B cell (primary cell): ENCODE results near the gene BRD4. TPM values are rescaled to one million over a fixed set of nuclear protein-coding genes. Genes with fewer than 3 reads are reported as not detected.
A peak's percentile ranks its signal among the peaks of the same experiment; 100 is the strongest.

ENCODE experiments used
- ATAC-seq: fragments of 200-7000 bp; cut with Tn5 transposase; one replicate; pipeline ENCODE4 v1.10.0; 2021; ENCODE audit warnings: low read depth, mild to moderate bottlenecking, moderate number of reproducible peaks, moderate library complexity
- CTCF ChIA-PET: fragments of 350-600 bp; sonication (Branson Sonifier 250); formaldehyde crosslinking; loops from one replicate; lab custom pipeline; 2021; ENCODE audit warnings: antibody characterized with exemption, inconsistent platforms; lab: Charles Lee
- POLR2A ChIA-PET: fragments of 350-600 bp; sonication (Branson Sonifier 250); formaldehyde crosslinking; loops from one replicate; lab custom pipeline; 2021; ENCODE audit warnings: antibody characterized with exemption; lab: Charles Lee
- DNase-seq: peaks from one replicate; pipeline ENCODE4 v3.0.0; 2013
- H2AFZ ChIP-seq: 2 replicates; pipeline ENCODE4 v1.6.1; 2012; ENCODE audit warnings: mild to moderate bottlenecking, low read depth, low read length; ENCODE audit not compliant: insufficient read depth, poor library complexity, severe bottlenecking
- H3K27ac ChIP-seq, 2 donors: 1 replicate in 1 of 2; 2 replicates in 1 of 2; pipeline ENCODE4 v1.5.1; 2012 to 2013; ENCODE audit warnings: low read length in 2 of 2, mild to moderate bottlenecking in 2 of 2, moderate library complexity in 1 of 2
- H3K27me3 ChIP-seq, 4 experiments: fragments of 200-600 bp in 1 of 4; sonication (generic) in 1 of 4; replicated peaks in 1 of 4; 1 replicate in 2 of 4; 2 replicates in 2 of 4; pipeline versions ENCODE4 v1.6.1 to v1.7.0; 2013 to 2016; ENCODE audit warnings: low read length in 3 of 4, mild to moderate bottlenecking in 2 of 4, mixed read lengths in 1 of 4, moderate library complexity in 1 of 4; ENCODE audit not compliant: insufficient read depth in 4 of 4, control insufficient read depth in 3 of 4; ENCODE audit errors: control extremely low read depth in 1 of 4
- H3K36me3 ChIP-seq, 2 experiments: replicated peaks in 1 of 2; 1 replicate in 1 of 2; 2 replicates in 1 of 2; pipeline versions ENCODE4 v1.6.1 to v1.7.1; 2013; ENCODE audit warnings: low read length in 1 of 2; ENCODE audit not compliant: insufficient read depth in 2 of 2, control insufficient read depth in 1 of 2; ENCODE audit errors: control extremely low read depth in 1 of 2, extremely low read depth in 1 of 2
- H3K4me1 ChIP-seq, 2 donors: fragments of 200-600 bp in 1 of 2; sonication (generic) in 1 of 2; 1 replicate in 1 of 2; 2 replicates in 1 of 2; pipeline versions ENCODE4 v1.5.1 to v1.6.1; 2013 to 2017; ENCODE audit warnings: low read length in 2 of 2; ENCODE audit not compliant: control insufficient read depth in 2 of 2, insufficient read depth in 2 of 2
- H3K4me2 ChIP-seq: replicated peaks from 2 replicates; pipeline ENCODE3; 2012; ENCODE audit warnings: mild to moderate bottlenecking, low read depth, low read length; ENCODE audit not compliant: poor library complexity, severe bottlenecking
- H3K4me3 ChIP-seq, 5 experiments: fragments of 200-600 bp in 1 of 5; sonication (generic) in 1 of 5; 1 replicate in 3 of 5; 2 replicates in 2 of 5; pipeline versions ENCODE4 v1.5.1 to v1.7.0; 2011 to 2016; ENCODE audit warnings: low read length in 4 of 5, mild to moderate bottlenecking in 4 of 5, low read depth in 2 of 5, control low read depth in 1 of 5, moderate library complexity in 1 of 5; ENCODE audit not compliant: insufficient read depth in 1 of 5; ENCODE audit errors: control extremely low read depth in 1 of 5, extremely low read depth in 1 of 5
- H3K79me2 ChIP-seq: fragments of 200-600 bp; sonication (generic); one replicate; pipeline ENCODE4 v1.6.0; 2016; ENCODE audit warnings: low read length; ENCODE audit not compliant: control insufficient read depth, insufficient read depth
- H3K9ac ChIP-seq: fragments of 200-600 bp; sonication (generic); 2 replicates; pipeline ENCODE4 v1.6.1; 2017; ENCODE audit warnings: mild to moderate bottlenecking, low read length, moderate library complexity
- H3K9me3 ChIP-seq, 3 donors: one replicate each; pipeline versions ENCODE4 v1.6.1 to v1.7.1; 2013; ENCODE audit warnings: low read length in 2 of 3; ENCODE audit not compliant: control insufficient read depth in 2 of 3, insufficient read depth in 1 of 3; ENCODE audit errors: control extremely low read depth in 1 of 3
- H4K20me1 ChIP-seq: 2 replicates; pipeline ENCODE4 v1.6.0; 2012; ENCODE audit warnings: mild to moderate bottlenecking, low read length; ENCODE audit not compliant: insufficient read depth, control insufficient read depth, poor library complexity, severe bottlenecking
- H3K27ac Mint-ChIP-seq: one replicate; pipeline ENCODE4 v1.8.0; 2021; ENCODE audit warnings: mixed read lengths
- H3K27me3 Mint-ChIP-seq: one replicate; pipeline ENCODE4 v1.8.0; 2021; ENCODE audit warnings: mixed read lengths
- H3K4me1 Mint-ChIP-seq: one replicate; pipeline ENCODE4 v1.8.0; 2021; ENCODE audit warnings: mixed read lengths
- H3K4me3 Mint-ChIP-seq: one replicate; pipeline ENCODE4 v1.8.0; 2021; ENCODE audit warnings: mixed read lengths
- H3K9me3 Mint-ChIP-seq: one replicate; pipeline ENCODE4 v1.8.0; 2022; ENCODE audit warnings: mixed read lengths; ENCODE audit not compliant: insufficient read depth
- CTCF ChIP-seq: fragments of 200-600 bp; IDR thresholded peaks from one replicate; pipeline ENCODE4 v1.8.0; 2022; ENCODE audit warnings: antibody characterized with exemption, mild to moderate bottlenecking
- EZH2 ChIP-seq: IDR thresholded peaks from 2 replicates; pipeline ENCODE4 v1.6.1; 2012; ENCODE audit warnings: borderline replicate concordance, low read depth, mild to moderate bottlenecking, moderate library complexity, low read length; ENCODE audit not compliant: insufficient read depth, poor library complexity, severe bottlenecking
- WGBS: methylation state at CpG from one replicate; pipeline ENCODE4 v1.1.5; 2013; ENCODE audit warnings: missing lambda C conversion rate; ENCODE audit not compliant: insufficient coverage; 5-methylcytosine and 5-hydroxymethylcytosine counted together
- intact Hi-C: fragments of 100-400 bp; cut with micrococcal nuclease; formaldehyde crosslinking; loops from one replicate; pipeline ENCODE4 v1.10.0; 2022
- polyA plus RNA-seq: library from polyadenylated mRNA; depleted of rRNA; stranded (reverse); fragments of >200 nt; gene quantifications from 2 replicates; pipeline ENCODE4 v1.2.3, GENCODE V29; 2012
- total RNA-seq, 2 donors: library from RNA; stranded (reverse); fragments of 120-200 nt in 1 of 2; gene quantifications; 1 replicate in 1 of 2; 2 replicates in 1 of 2; pipeline versions ENCODE4 v1.2.3 to v1.2.4, GENCODE V29; 2013 to 2022

The BRD4 gene
- total and polyA plus RNA-seq, 2 donors (not counting 1 experiment from before 2014, with no cell fraction given): 30.7 to 209 TPM

GRCh38 chr19:15299568-15300409 lies 32.5 kb downstream of the BRD4 start:
- DNase-seq (no peak), ATAC-seq (no peak)
- H3K9me3 Mint-ChIP-seq: no peaks in the 10 kb centered on the region
- CTCF ChIA-PET: interaction anchor here (0.9 to 1.7 kb wide), 3 partner anchors 17 to 260 kb away, joined by 3 to 6 read pairs (median 3); no protein-coding TSS in a partner anchor
- H3K4me1 Mint-ChIP-seq: peaks cover 93% of the 10 kb centered on the region
- H3K27me3 ChIP-seq: no peaks in the 10 kb centered on the region
- peak overlapping the region in 1 of 2 donors; percentile 0 for H3K27ac ChIP-seq
- H3K36me3 ChIP-seq: peaks cover 0 to 18% of the 10 kb centered on the region in 2 experiments
- peak overlapping the region; percentile 17 for H3K27ac Mint-ChIP-seq
- peaks cover 100% of the 10 kb centered on the region for H3K79me2 ChIP-seq
- no peaks in the 10 kb centered on the region for H3K27me3 Mint-ChIP-seq
- H3K9me3 ChIP-seq: no peaks in the 10 kb centered on the region
- H4K20me1 ChIP-seq: peaks cover 94% of the 10 kb centered on the region
- H3K9ac ChIP-seq: no peak overlapping the region
- WGBS: 96% methylated on average over 7 of the region's 12 CpGs
- H3K4me3 ChIP-seq: no peak overlapping the region
- TF ChIP-seq CTCF (no peak), EZH2 (no peak)
- peak overlapping the region; percentile 20 for H3K4me2 ChIP-seq
- POLR2A ChIA-PET: interaction anchor here (0.6 kb wide), 1 partner anchor 10 kb away, joined by 3 read pairs; no protein-coding TSS in a partner anchor
- H3K4me3 Mint-ChIP-seq: peak overlapping the region; percentile 63
- no peak overlapping the region for H2AFZ ChIP-seq
- intact Hi-C loops: no loop called here
- peaks cover 86 to 94% of the 10 kb centered on the region in 2 donors for H3K4me1 ChIP-seq
